Activated naive CD8-positive, alpha-beta T cell (primary cell): ENCODE measurements around the gene POMC.
"Not testable (repeated sequence)": the region's sequence is repeated elsewhere in the genome, so short reads cannot be mapped to it uniquely, and the experiment has no call there.

Experiments used
- H3K27ac Mint-ChIP-seq: one replicate; pipeline ENCODE4 v1.8.0; 2021; ENCODE audit warnings: mixed read lengths
- H3K27me3 Mint-ChIP-seq: one replicate; pipeline ENCODE4 v1.8.0; 2021; ENCODE audit warnings: mixed read lengths
- H3K36me3 Mint-ChIP-seq: one replicate; pipeline ENCODE4 v1.8.0; 2021; ENCODE audit warnings: mixed read lengths
- H3K4me1 Mint-ChIP-seq: one replicate; pipeline ENCODE4 v1.8.0; 2021; ENCODE audit warnings: low read depth, mixed read lengths
- H3K4me3 Mint-ChIP-seq: one replicate; pipeline ENCODE4 v1.8.0; 2021; ENCODE audit warnings: mild to moderate bottlenecking, mixed read lengths
- H3K9me3 Mint-ChIP-seq: one replicate; pipeline ENCODE4 v1.8.0; 2021; ENCODE audit warnings: low read depth, mixed read lengths

The POMC gene

GRCh38 chr2:25168256-25169072 lies at the start of gene POMC:
Gene POMC (minus strand): TSS chr2:25168580. CDS start chr2:25164772, 3,808 bp downstream.
- H3K9me3 Mint-ChIP-seq: no peaks in the 10 kb centered on the region
- no peaks in the 10 kb centered on the region for H3K36me3 Mint-ChIP-seq
- peak within 1 kb of the TSS; percentile 76 for H3K4me3 Mint-ChIP-seq
- peaks cover 24% of the 10 kb centered on the region for H3K4me1 Mint-ChIP-seq
- H3K27ac Mint-ChIP-seq: no peak within 1 kb of the TSS
- peaks cover 19% of the 10 kb centered on the region for H3K27me3 Mint-ChIP-seq

GRCh38 chr2:25218100-25218499 lies 49.7 kb upstream of the POMC start:
- H3K9me3 Mint-ChIP-seq: no peaks in the 10 kb centered on the region
- no peaks in the 10 kb centered on the region for H3K36me3 Mint-ChIP-seq
- H3K4me3 Mint-ChIP-seq: peak overlapping the region; percentile 20
- no peak overlapping the region for H3K27ac Mint-ChIP-seq
- no peaks in the 10 kb centered on the region for H3K27me3 Mint-ChIP-seq
- peaks cover 10% of the 10 kb centered on the region for H3K4me1 Mint-ChIP-seq

GRCh38 chr2:25215948-25216679 lies 47.7 kb upstream of the POMC start:
- Mint-ChIP-seq H3K4me3 (peak overlapping the region; percentile 80), H3K9me3 (no peaks in the 10 kb centered on the region), H3K4me1 (peaks cover 17% of the 10 kb centered on the region), H3K36me3 (no peaks in the 10 kb centered on the region), H3K27ac (peak overlapping the region; percentile 83), H3K27me3 (no peaks in the 10 kb centered on the region)

GRCh38 chr2:25215232-25215631 lies 46.9 kb upstream of the POMC start:
- peak overlapping the region; percentile 83 for H3K27ac Mint-ChIP-seq
- H3K4me1 Mint-ChIP-seq: peaks cover 20% of the 10 kb centered on the region
- peak overlapping the region; percentile 80 for H3K4me3 Mint-ChIP-seq
- no peaks in the 10 kb centered on the region for H3K27me3 Mint-ChIP-seq
- no peaks in the 10 kb centered on the region for H3K36me3 Mint-ChIP-seq
- H3K9me3 Mint-ChIP-seq: no peaks in the 10 kb centered on the region

GRCh38 chr2:25213229-25213628 lies 44.8 kb upstream of the POMC start:
- Mint-ChIP-seq H3K36me3 (no peaks in the 10 kb centered on the region), H3K4me1 (peaks cover 35% of the 10 kb centered on the region), H3K9me3 (no peaks in the 10 kb centered on the region), H3K27ac (no peak overlapping the region), H3K27me3 (no peaks in the 10 kb centered on the region), H3K4me3 (no peak overlapping the region)

- Mint-ChIP-seq H3K4me3 (peak overlapping the region; percentile 53), H3K4me1 (peaks cover 48% of the 10 kb centered on the region), H3K27ac (peak overlapping the region; percentile 34)
- not testable (repeated sequence) for H3K36me3 Mint-ChIP-seq, H3K9me3 Mint-ChIP-seq, H3K27me3 Mint-ChIP-seq
Measured at GRCh38 chr2:25210923-25211322, 42.5 kb upstream of the POMC start.

- no peaks in the 10 kb centered on the region for H3K27me3 Mint-ChIP-seq
- peak overlapping the region; percentile 50 for H3K27ac Mint-ChIP-seq
- H3K4me1 Mint-ChIP-seq: peaks cover 46% of the 10 kb centered on the region
- H3K4me3 Mint-ChIP-seq: no peak overlapping the region
- no peaks in the 10 kb centered on the region for H3K36me3 Mint-ChIP-seq
- H3K9me3 Mint-ChIP-seq: no peaks in the 10 kb centered on the region
Measured at GRCh38 chr2:25207078-25207545, 38.7 kb upstream of the POMC start.

- H3K27me3 Mint-ChIP-seq: no peaks in the 10 kb centered on the region
- H3K4me3 Mint-ChIP-seq: no peak overlapping the region
- no peaks in the 10 kb centered on the region for H3K36me3 Mint-ChIP-seq
- H3K9me3 Mint-ChIP-seq: no peaks in the 10 kb centered on the region
- peaks cover 34% of the 10 kb centered on the region for H3K4me1 Mint-ChIP-seq
- H3K27ac Mint-ChIP-seq: no peak overlapping the region
Measured at GRCh38 chr2:25204190-25204838, 35.9 kb upstream of the POMC start.

GRCh38 chr2:25202275-25202674 lies 33.9 kb upstream of the POMC start:
- no peak overlapping the region for H3K4me3 Mint-ChIP-seq
- no peaks in the 10 kb centered on the region for H3K27me3 Mint-ChIP-seq
- no peaks in the 10 kb centered on the region for H3K9me3 Mint-ChIP-seq
- H3K36me3 Mint-ChIP-seq: no peaks in the 10 kb centered on the region
- H3K4me1 Mint-ChIP-seq: peaks cover 20% of the 10 kb centered on the region
- no peak overlapping the region for H3K27ac Mint-ChIP-seq

GRCh38 chr2:25201794-25202193 lies 33.4 kb upstream of the POMC start:
- Mint-ChIP-seq H3K27ac (no peak overlapping the region), H3K4me3 (no peak overlapping the region), H3K36me3 (no peaks in the 10 kb centered on the region), H3K9me3 (no peaks in the 10 kb centered on the region), H3K27me3 (no peaks in the 10 kb centered on the region), H3K4me1 (peaks cover 16% of the 10 kb centered on the region)

GRCh38 chr2:25201265-25201664 lies 32.9 kb upstream of the POMC start:
- Mint-ChIP-seq H3K4me3 (no peak overlapping the region), H3K4me1 (peaks cover 18% of the 10 kb centered on the region), H3K27me3 (no peaks in the 10 kb centered on the region), H3K9me3 (no peaks in the 10 kb centered on the region), H3K27ac (no peak overlapping the region), H3K36me3 (no peaks in the 10 kb centered on the region)

- H3K36me3 Mint-ChIP-seq: no peaks in the 10 kb centered on the region
- H3K27ac Mint-ChIP-seq: no peak overlapping the region
Measured at GRCh38 chr2:25198576-25198975, 30.2 kb upstream of the POMC start.

GRCh38 chr2:25198209-25198525 lies 29.8 kb upstream of the POMC start:
- H3K9me3 Mint-ChIP-seq: no peaks in the 10 kb centered on the region

More at GRCh38 chr2:25198576-25198975, 30.2 kb upstream of the POMC start:
- Mint-ChIP-seq H3K27me3 (no peaks in the 10 kb centered on the region), H3K9me3 (no peaks in the 10 kb centered on the region), H3K4me3 (no peak overlapping the region), H3K4me1 (peaks cover 19% of the 10 kb centered on the region)

GRCh38 chr2:25197336-25198208 lies 29.2 kb upstream of the POMC start:
- no peak overlapping the region for H3K4me3 Mint-ChIP-seq
- peaks cover 15% of the 10 kb centered on the region for H3K4me1 Mint-ChIP-seq
- no peaks in the 10 kb centered on the region for H3K36me3 Mint-ChIP-seq
- H3K27ac Mint-ChIP-seq: no peak overlapping the region
- no peaks in the 10 kb centered on the region for H3K9me3 Mint-ChIP-seq
- no peaks in the 10 kb centered on the region for H3K27me3 Mint-ChIP-seq

More at GRCh38 chr2:25198209-25198525, 29.8 kb upstream of the POMC start:
- Mint-ChIP-seq H3K27ac (no peak overlapping the region), H3K36me3 (no peaks in the 10 kb centered on the region), H3K27me3 (no peaks in the 10 kb centered on the region), H3K4me3 (no peak overlapping the region), H3K4me1 (peaks cover 17% of the 10 kb centered on the region)
